Posterior cingulate gyrus (tissue), 11 donors: Measurements from ENCODE around the gene HDAC10.

Experiments used
- DNase-seq, 10 donors: peaks; one replicate each; pipeline versions ENCODE4 v3.0.0 to v3.0.0-alpha.2; 2020 to 2021; ENCODE audit warnings: mixed read lengths in 3 of 10
- intact Hi-C: fragments of 100-400 bp; cut with DNase I; formaldehyde crosslinking; loops from one replicate; pipeline ENCODE4 v1.15.1; 2023

HDAC10 gene

GRCh38 chr22:50197000-50197800 is 53.9 kb downstream of the HDAC10 start:
- intact Hi-C loops = no loop called here

GRCh38 chr22:50196256-50196655 is 54.8 kb downstream of the HDAC10 start:
- intact Hi-C loops = no loop called here
- no peak for DNase-seq

More at GRCh38 chr22:50197000-50197800, 53.9 kb downstream of the HDAC10 start:
- no peak for DNase-seq
